Thymus (tissue), 11 donors: ENCODE results near the gene YAP1. TPM values are rescaled to one million over a fixed set of nuclear protein-coding genes. Genes with fewer than 3 reads are reported as not detected.

ENCODE experiments used
- DNase-seq, 9 donors: peaks; one replicate each; pipeline ENCODE4 v3.0.0-alpha.2; 2013; ENCODE audit warnings: low spot score in 9 of 9, low read depth in 6 of 9, missing footprints in 1 of 9
- H3K27ac ChIP-seq, 2 donors: one replicate each; pipeline ENCODE4 v1.5.1; 2013; ENCODE audit warnings: control low read depth in 1 of 2, low read depth in 1 of 2, low read length in 1 of 2, mild to moderate bottlenecking in 1 of 2, moderate library complexity in 1 of 2
- H3K27me3 ChIP-seq, 2 donors: one replicate each; pipeline ENCODE4 v1.5.1; 2013; ENCODE audit warnings: low read length in 1 of 2; ENCODE audit not compliant: control insufficient read depth in 2 of 2, insufficient read depth in 1 of 2
- H3K36me3 ChIP-seq, 2 donors: one replicate each; pipeline ENCODE4 v1.5.1; 2013; ENCODE audit warnings: low read length in 1 of 2, mild to moderate bottlenecking in 1 of 2, moderate library complexity in 1 of 2; ENCODE audit not compliant: control insufficient read depth in 2 of 2, insufficient read depth in 2 of 2
- H3K4me1 ChIP-seq, 2 donors: one replicate each; pipeline ENCODE4 v1.5.1; 2013; ENCODE audit warnings: low read length in 2 of 2; ENCODE audit not compliant: control insufficient read depth in 2 of 2, insufficient read depth in 2 of 2
- H3K4me3 ChIP-seq, 2 donors: one replicate each; pipeline ENCODE4 v1.5.1; 2013; ENCODE audit warnings: low read length in 2 of 2, control low read depth in 1 of 2, mild to moderate bottlenecking in 1 of 2
- H3K9me3 ChIP-seq, 2 donors: one replicate each; pipeline ENCODE4 v1.5.1; 2013; ENCODE audit warnings: low read length in 1 of 2, mild to moderate bottlenecking in 1 of 2; ENCODE audit not compliant: control insufficient read depth in 2 of 2, insufficient read depth in 1 of 2
- WGBS: extraction: QIAGEN DNeasy Blood & Tissue Kit; methylation state at CpG from one replicate; pipeline ENCODE4 v1.1.7; 2013; 5-methylcytosine and 5-hydroxymethylcytosine counted together
- polyA plus RNA-seq: library from polyadenylated mRNA; stranded (reverse); fragments of 200-250 nt; gene quantifications from one replicate; pipeline ENCODE4 v1.2.3, GENCODE V29; 2013
- total RNA-seq: library from RNA; stranded (reverse); fragments of 120-200 nt; gene quantifications from one replicate; pipeline ENCODE4 v1.2.4, GENCODE V29; 2013
- donor health status: healthy.

Gene YAP1
- total and polyA plus RNA-seq, 2 donors = 10.5 to 27.9 TPM

DNA sequence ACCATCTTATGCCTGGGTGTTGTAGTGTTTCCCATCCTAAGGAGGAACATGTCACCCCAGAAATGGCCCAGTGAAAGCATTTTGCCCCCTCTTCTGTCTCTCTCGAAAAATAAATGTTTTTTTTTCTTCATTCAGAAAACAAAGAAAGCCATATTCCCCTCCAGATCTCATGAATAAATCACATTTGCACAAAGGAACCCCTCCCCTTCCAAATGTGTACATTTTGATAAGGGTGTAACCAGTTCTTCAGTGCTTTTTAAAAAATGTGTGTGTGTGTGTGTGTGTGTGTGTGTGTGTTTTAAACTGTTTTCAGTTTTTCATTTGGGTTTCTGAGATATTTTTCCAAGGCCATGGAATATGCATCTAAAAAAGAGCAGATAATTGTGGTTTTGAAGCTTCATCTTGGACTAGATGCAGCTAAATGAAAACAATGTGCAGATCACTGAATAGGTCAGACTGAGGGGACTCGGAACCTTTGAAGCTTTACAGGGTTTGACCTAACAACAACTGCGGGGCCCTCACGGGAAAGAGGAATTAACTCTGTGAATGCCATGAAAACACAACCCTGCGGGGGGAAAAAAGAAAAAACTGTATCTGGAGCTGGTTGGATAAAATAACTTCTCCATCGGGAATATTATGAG lies 76.4 kb downstream of the YAP1 start:
- H3K36me3 ChIP-seq = no peaks in the 10 kb centered on the region
- H3K9me3 ChIP-seq = no peaks in the 10 kb centered on the region
- peaks cover 0 to 5% of the 10 kb centered on the region in 2 donors for H3K27me3 ChIP-seq
- no peak overlapping the region for H3K4me3 ChIP-seq
- no peaks in the 10 kb centered on the region for H3K4me1 ChIP-seq
- H3K27ac ChIP-seq = no peak overlapping the region
- 63% methylated on average over 6 of the region's 6 CpGs for WGBS
- no peak for DNase-seq

DNA sequence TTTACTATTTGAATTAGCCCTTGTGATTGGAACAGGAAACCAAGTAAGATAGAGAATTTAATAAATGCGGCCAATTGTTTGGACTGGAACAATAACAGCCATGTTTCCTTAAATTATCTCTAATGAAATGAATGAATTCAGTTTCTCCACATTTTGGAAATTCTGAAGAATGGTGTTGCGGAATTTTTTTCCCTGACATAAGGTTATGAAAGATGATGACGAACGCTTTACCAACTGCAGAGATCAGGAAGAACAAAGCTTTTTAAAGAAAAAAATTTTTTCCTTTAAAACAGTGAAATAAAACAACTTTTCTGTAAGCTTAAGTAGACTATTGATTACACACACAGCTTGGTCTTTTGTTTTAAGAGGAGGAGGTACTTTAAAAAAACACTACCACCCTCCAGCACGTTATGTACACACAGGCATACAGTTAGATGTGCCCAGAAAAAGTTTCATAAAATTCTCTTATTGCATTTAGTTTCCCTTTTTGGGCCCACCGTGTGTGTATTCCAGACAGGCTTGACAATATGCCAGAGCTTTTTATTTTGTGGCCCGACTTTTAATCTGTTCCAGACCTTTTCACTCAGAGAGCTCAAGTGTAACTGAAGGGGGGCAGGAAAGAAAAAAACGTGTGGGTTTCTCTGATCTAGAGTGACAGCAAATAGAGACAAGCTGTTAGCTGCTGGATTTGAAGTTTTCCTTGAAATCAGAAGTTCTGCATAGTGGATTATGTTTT lies 77.3 kb downstream of the YAP1 start:
- peak in 1 of 9 donors; percentile 11 for DNase-seq

DNA sequence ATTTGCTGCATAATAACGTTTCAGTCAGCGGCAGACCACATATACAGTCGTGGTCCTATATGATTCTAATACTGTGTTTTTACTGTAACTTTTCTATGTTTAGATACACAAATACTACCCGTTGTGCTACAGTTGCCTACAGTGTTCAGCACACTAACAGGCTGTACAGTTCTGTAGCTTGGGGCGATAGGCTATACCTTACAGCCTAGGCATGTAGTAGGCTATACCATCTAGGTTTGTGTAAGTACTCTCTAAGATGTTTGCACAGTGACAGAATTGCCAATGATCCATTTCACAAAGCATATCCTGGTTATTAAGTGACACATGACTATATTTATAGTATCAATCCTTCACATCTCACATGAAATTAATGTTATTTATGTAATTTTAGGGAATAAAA lies 78.2 kb downstream of the YAP1 start:
- H3K4me1 ChIP-seq = no peaks in the 10 kb centered on the region
- WGBS = 77% methylated on average over 5 of the region's 5 CpGs
- H3K27me3 ChIP-seq = peaks cover 0 to 5% of the 10 kb centered on the region in 2 donors
- no peak for DNase-seq
- H3K27ac ChIP-seq = no peak overlapping the region
- H3K36me3 ChIP-seq = no peaks in the 10 kb centered on the region
- no peaks in the 10 kb centered on the region for H3K9me3 ChIP-seq
- H3K4me3 ChIP-seq = no peak overlapping the region

More for the DNA sequence above, 77.3 kb downstream of the YAP1 start:
- no peak overlapping the region for H3K27ac ChIP-seq
- 73% methylated on average over 8 of the region's 8 CpGs for WGBS
- H3K4me3 ChIP-seq = no peak overlapping the region
- H3K36me3 ChIP-seq = no peaks in the 10 kb centered on the region
- H3K4me1 ChIP-seq = no peaks in the 10 kb centered on the region
- H3K9me3 ChIP-seq = no peaks in the 10 kb centered on the region
- peaks cover 0 to 5% of the 10 kb centered on the region in 2 donors for H3K27me3 ChIP-seq

DNA sequence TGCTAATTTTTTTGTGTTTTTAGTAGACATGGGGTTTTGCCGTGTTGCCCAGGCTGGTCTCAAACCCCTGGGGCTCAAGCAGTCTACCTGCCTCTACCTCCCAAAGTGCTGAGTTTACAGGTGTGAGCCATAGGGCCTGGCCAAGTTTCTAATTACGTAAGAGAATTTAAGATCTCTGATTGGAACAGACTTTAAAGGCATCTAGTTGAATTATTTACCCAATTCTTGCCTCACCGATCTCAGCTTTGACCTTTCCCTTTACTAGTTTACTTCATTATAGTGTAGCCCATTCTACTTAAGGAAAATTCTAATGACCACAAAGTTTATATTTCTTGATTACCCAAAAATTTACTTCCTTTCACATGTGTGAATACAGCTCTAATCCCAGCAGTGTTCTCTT lies 81.6 kb downstream of the YAP1 start:
- H3K36me3 ChIP-seq = no peaks in the 10 kb centered on the region
- no peaks in the 10 kb centered on the region for H3K4me1 ChIP-seq
- WGBS = 94% methylated on average over 3 of the region's 3 CpGs
- no peaks in the 10 kb centered on the region for H3K9me3 ChIP-seq
- no peaks in the 10 kb centered on the region for H3K27me3 ChIP-seq
- H3K27ac ChIP-seq = no peak overlapping the region
- no peak for DNase-seq
- H3K4me3 ChIP-seq = no peak overlapping the region

- DNase-seq = no peak
- no peaks in the 10 kb centered on the region for H3K4me1 ChIP-seq
Measured at GRCh38 chr11:102192349-102193066, 82.3 kb downstream of the YAP1 start.

GRCh38 chr11:102194257-102194656 lies 84.0 kb downstream of the YAP1 start:
- Histone ChIP-seq H3K4me3 (no peak overlapping the region), H3K27ac (no peak overlapping the region), H3K9me3 (no peaks in the 10 kb centered on the region), H3K36me3 (no peaks in the 10 kb centered on the region), H3K27me3 (peaks cover 0 to 4% of the 10 kb centered on the region in 2 donors), H3K4me1 (no peaks in the 10 kb centered on the region)
- DNase-seq = no peak

More at GRCh38 chr11:102192349-102193066, 82.3 kb downstream of the YAP1 start:
- Histone ChIP-seq H3K9me3 (no peaks in the 10 kb centered on the region), H3K27me3 (peaks cover 0 to 1% of the 10 kb centered on the region in 2 donors), H3K4me3 (no peak overlapping the region), H3K36me3 (no peaks in the 10 kb centered on the region), H3K27ac (no peak overlapping the region)

GRCh38 chr11:102194990-102195389 lies 84.7 kb downstream of the YAP1 start:
- Histone ChIP-seq H3K36me3 (no peaks in the 10 kb centered on the region), H3K4me3 (no peak overlapping the region), H3K27me3 (peaks cover 0 to 4% of the 10 kb centered on the region in 2 donors), H3K27ac (no peak overlapping the region), H3K4me1 (no peaks in the 10 kb centered on the region), H3K9me3 (no peaks in the 10 kb centered on the region)
- WGBS = 91% methylated on average over 1 of the region's 1 CpG
- no peak for DNase-seq

DNA sequence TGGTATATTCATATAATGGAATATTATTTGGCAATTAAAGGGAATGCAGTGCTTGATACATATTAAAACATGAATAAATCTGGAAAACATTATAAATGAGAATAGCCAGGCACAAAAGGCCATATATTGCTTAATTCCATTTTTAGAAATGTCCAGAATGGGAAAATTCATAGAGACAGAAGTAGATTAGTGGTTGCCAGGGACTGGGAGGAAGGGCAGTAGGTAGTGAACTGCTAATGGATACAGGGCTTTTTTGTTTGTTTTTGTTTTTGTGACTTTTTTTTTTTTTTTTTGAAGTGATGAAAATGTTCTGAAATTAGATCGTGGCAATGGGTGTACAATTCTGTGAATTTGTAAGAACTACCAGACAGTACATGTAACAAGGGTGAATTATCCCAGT lies 86.1 kb downstream of the YAP1 start:
- no peak overlapping the region for H3K4me3 ChIP-seq
- no peaks in the 10 kb centered on the region for H3K4me1 ChIP-seq
- WGBS = 90% methylated on average over 1 of the region's 1 CpG
- no peak overlapping the region for H3K27ac ChIP-seq
- no peaks in the 10 kb centered on the region for H3K9me3 ChIP-seq
- H3K27me3 ChIP-seq = peaks cover 0 to 4% of the 10 kb centered on the region in 2 donors
- no peaks in the 10 kb centered on the region for H3K36me3 ChIP-seq
- no peak for DNase-seq

DNA sequence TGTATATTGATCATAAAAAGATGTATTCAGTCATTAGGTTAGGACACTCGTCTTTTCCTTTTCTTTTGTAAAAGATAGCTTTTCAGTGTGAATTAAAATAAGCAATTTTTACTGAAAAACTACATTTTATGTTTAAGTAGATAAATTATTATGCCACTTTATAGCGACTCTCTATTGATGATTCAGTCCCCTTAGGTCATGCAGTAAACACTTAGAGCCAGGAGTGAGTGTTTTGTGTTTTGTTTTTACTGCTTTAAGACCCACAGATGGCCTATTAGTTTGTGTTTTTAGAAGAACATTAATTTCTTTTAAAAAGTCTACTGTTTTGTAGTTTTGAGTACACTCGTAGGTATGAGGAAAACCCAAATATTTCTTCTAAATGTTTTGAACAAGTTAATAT lies 86.6 kb downstream of the YAP1 start:
- WGBS = 84% methylated on average over 3 of the region's 3 CpGs
- H3K4me3 ChIP-seq = no peak overlapping the region
- no peaks in the 10 kb centered on the region for H3K36me3 ChIP-seq
- H3K27me3 ChIP-seq = peaks cover 0 to 4% of the 10 kb centered on the region in 2 donors
- DNase-seq = no peak
- H3K4me1 ChIP-seq = no peaks in the 10 kb centered on the region
- H3K9me3 ChIP-seq = no peaks in the 10 kb centered on the region
- no peak overlapping the region for H3K27ac ChIP-seq
